ENCODE measurements around the gene KRTAP12-1. TPM values are rescaled to one million over a fixed set of nuclear protein-coding genes. Genes with fewer than 3 reads are reported as not detected.

KRTAP12-1 gene
- total RNA-seq, 6 experiments from 2014 or later: not detected

DNA sequence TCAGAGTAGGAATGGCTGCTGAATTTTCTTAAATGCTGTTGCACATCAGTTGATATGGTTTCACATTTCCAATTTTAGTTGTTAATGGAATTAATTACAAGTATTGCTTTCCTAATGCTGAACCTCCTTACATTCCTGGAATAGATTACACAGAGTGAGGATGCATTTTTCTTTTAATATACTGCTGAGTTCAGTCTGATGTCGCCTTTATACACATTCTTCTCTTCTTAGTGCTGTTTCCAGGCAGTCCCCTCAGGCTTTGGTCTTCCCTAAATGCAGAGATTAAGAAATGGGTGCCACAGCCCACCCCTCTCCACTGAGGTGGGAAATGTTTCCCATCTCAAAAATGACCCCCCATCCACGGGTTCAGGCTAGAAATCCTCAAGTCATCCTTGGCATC, 36.1 kb upstream of the KRTAP12-1 start:
- H3K27me3 Mint-ChIP-seq (ENCODE audit: insufficient read depth): peaks cover 52% of the 10 kb centered on the region
- TF ChIP-seq, protein P1, sequence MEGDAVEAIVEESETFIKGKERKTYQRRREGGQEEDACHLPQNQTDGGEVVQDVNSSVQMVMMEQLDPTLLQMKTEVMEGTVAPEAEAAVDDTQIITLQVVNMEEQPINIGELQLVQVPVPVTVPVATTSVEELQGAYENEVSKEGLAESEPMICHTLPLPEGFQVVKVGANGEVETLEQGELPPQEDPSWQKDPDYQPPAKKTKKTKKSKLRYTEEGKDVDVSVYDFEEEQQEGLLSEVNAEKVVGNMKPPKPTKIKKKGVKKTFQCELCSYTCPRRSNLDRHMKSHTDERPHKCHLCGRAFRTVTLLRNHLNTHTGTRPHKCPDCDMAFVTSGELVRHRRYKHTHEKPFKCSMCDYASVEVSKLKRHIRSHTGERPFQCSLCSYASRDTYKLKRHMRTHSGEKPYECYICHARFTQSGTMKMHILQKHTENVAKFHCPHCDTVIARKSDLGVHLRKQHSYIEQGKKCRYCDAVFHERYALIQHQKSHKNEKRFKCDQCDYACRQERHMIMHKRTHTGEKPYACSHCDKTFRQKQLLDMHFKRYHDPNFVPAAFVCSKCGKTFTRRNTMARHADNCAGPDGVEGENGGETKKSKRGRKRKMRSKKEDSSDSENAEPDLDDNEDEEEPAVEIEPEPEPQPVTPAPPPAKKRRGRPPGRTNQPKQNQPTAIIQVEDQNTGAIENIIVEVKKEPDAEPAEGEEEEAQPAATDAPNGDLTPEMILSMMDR (IDR thresholded peaks at IDR 0.05): no peak
- no peaks in the 10 kb centered on the region for H3K4me1 Mint-ChIP-seq (ENCODE audit: low read depth)
- no peak for DNase-seq
- H3K27ac Mint-ChIP-seq: no peak overlapping the region
- H3K4me3 Mint-ChIP-seq: no peak overlapping the region
- H3K9me3 Mint-ChIP-seq: no peaks in the 10 kb centered on the region
- no peaks in the 10 kb centered on the region for H3K36me3 Mint-ChIP-seq (ENCODE audit: low read depth)

DNA sequence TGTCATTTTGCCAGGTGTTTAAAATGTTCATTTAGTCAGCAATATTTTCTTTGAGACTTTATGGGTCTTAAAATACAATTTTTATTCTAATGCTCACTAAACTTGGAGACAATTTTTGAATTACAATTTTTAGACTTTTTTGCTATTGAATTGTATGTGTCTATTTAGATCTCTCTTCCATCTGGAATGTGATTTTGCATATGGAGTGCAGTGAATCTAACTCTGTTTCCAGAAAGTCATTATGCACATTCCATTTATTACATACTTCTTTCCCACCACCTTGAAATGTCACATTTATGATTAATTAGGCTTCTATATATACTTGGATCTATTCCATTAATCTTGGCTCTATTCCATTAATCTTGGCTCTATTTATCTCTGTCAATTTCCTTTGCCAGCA, 35.0 kb upstream of the KRTAP12-1 start:
- peaks cover 53% of the 10 kb centered on the region for H3K27me3 Mint-ChIP-seq (ENCODE audit: insufficient read depth)
- H3K9me3 Mint-ChIP-seq: no peaks in the 10 kb centered on the region
- no peaks in the 10 kb centered on the region for H3K4me1 Mint-ChIP-seq (ENCODE audit: low read depth)
- H3K4me3 Mint-ChIP-seq: no peak overlapping the region
- TF ChIP-seq, protein P1 (IDR thresholded peaks at IDR 0.05): no peak
- no peak overlapping the region for H3K27ac Mint-ChIP-seq
- DNase-seq: no peak
- no peaks in the 10 kb centered on the region for H3K36me3 Mint-ChIP-seq (ENCODE audit: low read depth)

DNA sequence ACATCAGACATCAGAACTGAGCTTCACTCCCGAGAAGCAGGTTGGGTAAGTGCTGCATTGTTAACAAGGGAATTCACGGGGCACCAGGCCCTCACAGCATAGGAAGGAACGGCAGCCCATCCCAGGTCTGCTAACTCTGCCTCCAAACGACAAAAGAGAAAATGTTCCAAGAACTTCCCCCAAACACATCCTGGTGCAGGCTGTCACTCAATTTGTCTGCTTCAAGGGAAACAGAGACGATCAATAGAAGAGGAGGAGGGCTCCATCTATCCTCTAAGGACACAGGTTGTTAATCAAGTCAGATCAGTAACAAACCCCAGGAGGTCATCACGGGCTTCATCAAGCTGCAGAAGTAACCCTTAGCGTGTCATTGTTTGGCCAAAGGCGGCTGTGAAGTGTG, 32.9 kb upstream of the KRTAP12-1 start:
- TF ChIP-seq, protein P1 (IDR thresholded peaks at IDR 0.05): no peak
- Mint-ChIP-seq H3K9me3 (no peaks in the 10 kb centered on the region), H3K4me3 (no peak overlapping the region), H3K36me3 (ENCODE audit: low read depth) (no peaks in the 10 kb centered on the region), H3K27me3 (ENCODE audit: insufficient read depth) (peaks cover 52% of the 10 kb centered on the region), H3K4me1 (ENCODE audit: low read depth) (peaks cover 2% of the 10 kb centered on the region), H3K27ac (no peak overlapping the region)
- DNase-seq: no peak

DNA sequence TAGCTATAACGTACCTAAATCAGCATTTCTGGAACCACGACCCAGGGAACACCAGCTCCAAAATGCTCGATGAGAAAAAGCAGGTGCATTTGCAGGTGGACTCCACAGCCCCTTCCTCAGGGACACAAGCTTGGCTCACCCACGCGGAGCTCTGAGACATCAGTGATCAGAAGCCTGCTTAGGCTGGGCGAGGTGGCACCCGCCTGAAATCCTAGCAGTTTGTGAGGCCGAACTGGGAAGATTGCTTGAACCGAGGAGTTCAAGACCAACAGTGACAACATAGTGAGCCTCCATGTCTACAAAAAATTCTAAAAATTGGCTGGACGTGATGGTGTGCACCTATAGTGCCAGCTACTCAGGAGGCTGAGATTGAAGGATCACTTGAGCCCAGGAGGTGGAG, 31.9 kb upstream of the KRTAP12-1 start:
- TF ChIP-seq, protein P1 (IDR thresholded peaks at IDR 0.05): no peak
- DNase-seq: no peak
- Mint-ChIP-seq H3K27ac (no peak overlapping the region), H3K36me3 (ENCODE audit: low read depth) (no peaks in the 10 kb centered on the region), H3K27me3 (ENCODE audit: insufficient read depth) (peaks cover 52% of the 10 kb centered on the region), H3K4me1 (ENCODE audit: low read depth) (peaks cover 11% of the 10 kb centered on the region), H3K4me3 (no peak overlapping the region), H3K9me3 (no peaks in the 10 kb centered on the region)

DNA sequence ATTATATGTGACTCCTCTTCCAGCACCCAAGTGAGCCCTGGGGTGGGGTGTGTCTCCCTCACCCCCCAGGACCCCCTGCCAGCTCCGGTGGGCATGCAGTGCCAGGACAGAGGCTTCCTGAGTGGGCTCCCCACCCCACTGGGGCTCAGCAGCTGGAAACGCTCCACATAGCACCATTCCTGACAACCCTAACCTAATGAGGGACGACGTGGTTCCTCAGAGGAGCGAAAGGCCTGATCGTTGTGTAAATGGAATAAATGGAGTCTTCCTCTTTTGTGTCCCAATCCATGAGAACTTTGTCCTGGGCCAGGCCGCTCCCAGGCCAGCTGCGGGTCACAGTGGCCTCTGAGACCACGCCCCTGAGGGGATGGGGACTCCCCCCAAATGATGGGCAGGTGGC, 31.2 kb upstream of the KRTAP12-1 start:
- no peaks in the 10 kb centered on the region for H3K36me3 Mint-ChIP-seq (ENCODE audit: low read depth)
- H3K4me3 Mint-ChIP-seq: no peak overlapping the region
- H3K4me1 Mint-ChIP-seq (ENCODE audit: low read depth): peaks cover 11% of the 10 kb centered on the region
- TF ChIP-seq, protein P1 (IDR thresholded peaks at IDR 0.05): no peak
- no peak for DNase-seq
- H3K9me3 Mint-ChIP-seq: no peaks in the 10 kb centered on the region
- peaks cover 53% of the 10 kb centered on the region for H3K27me3 Mint-ChIP-seq (ENCODE audit: insufficient read depth)
- no peak overlapping the region for H3K27ac Mint-ChIP-seq

Measured in HFFc6 (cell line).